ENCODE measurements around the gene STK32B.
"Not testable (repeated sequence)": the region's sequence is repeated elsewhere in the genome, so short reads cannot be mapped to it uniquely, and the experiment has no call there.

The STK32B gene

GRCh38 chr4:5247735-5248134 is 196.5 kb downstream of the STK32B start:
- H3K4me3 ChIP-seq = no peak overlapping the region
- no peak overlapping the region for H3K27ac ChIP-seq
- intact Hi-C loops (cut with DNase I; ENCODE audit: low total_unique reads) = no loop called here
- no peaks in the 10 kb centered on the region for H3K36me3 ChIP-seq
- no peaks in the 10 kb centered on the region for H3K27me3 ChIP-seq
- no peak for TF ChIP-seq CTCF (IDR thresholded peaks at IDR 0.05)
- no peaks in the 10 kb centered on the region for H3K9me3 ChIP-seq
- no peaks in the 10 kb centered on the region for H3K4me1 ChIP-seq
- no peak for DNase-seq

- DNase-seq = no peak
- H3K27me3 ChIP-seq = no peaks in the 10 kb centered on the region
- H3K4me3 ChIP-seq = no peak overlapping the region
- no peak for TF ChIP-seq CTCF (IDR thresholded peaks at IDR 0.05)
- H3K27ac ChIP-seq = no peak overlapping the region
- intact Hi-C loops (cut with DNase I; ENCODE audit: low total_unique reads) = no loop called here
- no peaks in the 10 kb centered on the region for H3K9me3 ChIP-seq
- no peaks in the 10 kb centered on the region for H3K4me1 ChIP-seq
- H3K36me3 ChIP-seq = no peaks in the 10 kb centered on the region
Measured at GRCh38 chr4:5249727-5250126, 198.4 kb downstream of the STK32B start.

- H3K4me3 ChIP-seq; H3K27me3 ChIP-seq; H3K4me1 ChIP-seq; intact Hi-C loops (cut with DNase I; ENCODE audit: low total_unique reads); H3K27ac ChIP-seq; H3K36me3 ChIP-seq; DNase-seq; H3K9me3 ChIP-seq: not testable (repeated sequence)
Measured at GRCh38 chr4:5250536-5250935, 199.3 kb downstream of the STK32B start.

- H3K9me3 ChIP-seq = no peaks in the 10 kb centered on the region
- no peaks in the 10 kb centered on the region for H3K27me3 ChIP-seq
- TF ChIP-seq CTCF (IDR thresholded peaks at IDR 0.05) = no peak
- H3K36me3 ChIP-seq = no peaks in the 10 kb centered on the region
- intact Hi-C loops (cut with DNase I; ENCODE audit: low total_unique reads) = no loop called here
- H3K27ac ChIP-seq = no peak overlapping the region
- no peak overlapping the region for H3K4me3 ChIP-seq
- no peak for DNase-seq
- H3K4me1 ChIP-seq = no peaks in the 10 kb centered on the region
Measured at GRCh38 chr4:5256421-5256820, 205.1 kb downstream of the STK32B start.

- no peak for DNase-seq
- H3K27me3 ChIP-seq = no peaks in the 10 kb centered on the region
- H3K4me1 ChIP-seq = no peaks in the 10 kb centered on the region
- intact Hi-C loops (cut with DNase I; ENCODE audit: low total_unique reads) = no loop called here
- TF ChIP-seq CTCF (IDR thresholded peaks at IDR 0.05) = no peak
- H3K27ac ChIP-seq = no peak overlapping the region
- H3K9me3 ChIP-seq = no peaks in the 10 kb centered on the region
- no peak overlapping the region for H3K4me3 ChIP-seq
- no peaks in the 10 kb centered on the region for H3K36me3 ChIP-seq
Measured at GRCh38 chr4:5257086-5257485, 205.8 kb downstream of the STK32B start.

- DNase-seq = no peak
- Histone ChIP-seq H3K27ac (no peak overlapping the region), H3K4me3 (no peak overlapping the region), H3K9me3 (no peaks in the 10 kb centered on the region), H3K4me1 (no peaks in the 10 kb centered on the region), H3K36me3 (no peaks in the 10 kb centered on the region), H3K27me3 (no peaks in the 10 kb centered on the region)
- TF ChIP-seq CTCF (IDR thresholded peaks at IDR 0.05) = no peak
- intact Hi-C loops (cut with DNase I; ENCODE audit: low total_unique reads) = no loop called here
Measured at GRCh38 chr4:5259471-5259870, 208.2 kb downstream of the STK32B start.
